Activated T-cell treated with anti-CD3 and anti-CD28 coated beads, Interleukin-2, amount 50 U/mL, for 48 hours (primary cell): ENCODE results near the gene NISCH.
"Not testable (repeated sequence)": the region's sequence is repeated elsewhere in the genome, so short reads cannot be mapped to it uniquely, and the experiment has no call there.

Experiments used
- DNase-seq, 2 experiments: peaks; one replicate each; pipeline ENCODE4 v3.0.0-alpha.2; 2020

Gene NISCH

GRCh38 chr3:52517796-52518722, 62.7 kb downstream of the NISCH start:
- no peak for DNase-seq

- no peak for DNase-seq
These were observed 63.5 kb downstream of the NISCH start for GRCh38 chr3:52518723-52519444.

- DNase-seq: no peak
These were observed 64.2 kb downstream of the NISCH start for GRCh38 chr3:52519445-52520140.

GRCh38 chr3:52520141-52520667, 64.8 kb downstream of the NISCH start:
- no peak for DNase-seq

GRCh38 chr3:52520716-52521487, 65.5 kb downstream of the NISCH start:
- no peak for DNase-seq

- DNase-seq: no peak
These were observed 66.1 kb downstream of the NISCH start for GRCh38 chr3:52521488-52521824.

- no peak for DNase-seq
These were observed 66.7 kb downstream of the NISCH start for GRCh38 chr3:52521881-52522650.

- DNase-seq: no peak
These were observed 67.3 kb downstream of the NISCH start for GRCh38 chr3:52522651-52523251.

- DNase-seq: no peak
These were observed 68.2 kb downstream of the NISCH start for GRCh38 chr3:52523386-52524257.

GRCh38 chr3:52524258-52524751, 68.9 kb downstream of the NISCH start:
- no peak for DNase-seq

GRCh38 chr3:52524752-52525679, 69.6 kb downstream of the NISCH start:
- DNase-seq: no peak

- no peak for DNase-seq
These were observed 70.5 kb downstream of the NISCH start for GRCh38 chr3:52525680-52526561.

GRCh38 chr3:52526671-52527038, 71.3 kb downstream of the NISCH start:
- not testable (repeated sequence) for DNase-seq

- no peak for DNase-seq
These were observed 71.8 kb downstream of the NISCH start for GRCh38 chr3:52527039-52527731.

- DNase-seq: no peak
These were observed 72.6 kb downstream of the NISCH start for GRCh38 chr3:52527732-52528585.
